HepG2 (cell line): ENCODE measurements around the gene INTS7. TPM values are rescaled to one million over a fixed set of nuclear protein-coding genes. Genes with fewer than 3 reads are reported as not detected.

Experiments
- FOXA1 ChIP-seq, 2 experiments: fragments of 450-650 bp in 1 of 2; sonication (generic) in 1 of 2; formaldehyde crosslinking in 1 of 2; IDR thresholded peaks; 2 replicates each; pipeline versions ENCODE4 v1.4.0 to v1.6.1; 2016 to 2020; ENCODE audit warnings: missing genetic modification reagents in 1 of 2
- HMGA1 ChIP-seq: sonication (generic); formaldehyde crosslinking; conservative IDR thresholded peaks from 2 replicates; pipeline ENCODE4 v1.4.0; 2020; ENCODE audit warnings: missing genetic modification reagents
- HNRNPH1 ChIP-seq: fragments of 200-400 bp; formaldehyde crosslinking; optimal IDR thresholded peaks from 2 replicates; pipeline ENCODE3; 2017; ENCODE audit warnings: mild to moderate bottlenecking, low read depth, low read length
- KLF6 ChIP-seq: IDR thresholded peaks from 2 replicates; pipeline ENCODE4 v1.8.0; 2016; ENCODE audit warnings: missing biosample characterization, missing genetic modification reagents
- MED1 ChIP-seq: sonication (generic); formaldehyde crosslinking; IDR thresholded peaks from 2 replicates; pipeline ENCODE4 v1.4.0; 2020; ENCODE audit warnings: missing genetic modification reagents
- RBAK ChIP-seq: sonication (generic); formaldehyde crosslinking; IDR thresholded peaks from 2 replicates; pipeline ENCODE4 v1.5.1; 2020; ENCODE audit warnings: mild to moderate bottlenecking, missing genetic modification reagents
- SALL1 ChIP-seq: sonication (generic); formaldehyde crosslinking; IDR thresholded peaks from 2 replicates; pipeline ENCODE4 v1.8.0; 2022; ENCODE audit warnings: mild to moderate bottlenecking, missing genetic modification reagents
- SP4 ChIP-seq: sonication (generic); formaldehyde crosslinking; IDR thresholded peaks from 2 replicates; pipeline ENCODE4 v1.8.1; 2023; ENCODE audit warnings: mild to moderate bottlenecking, missing genetic modification reagents
- ZNF10 ChIP-seq: sonication (generic); formaldehyde crosslinking; IDR thresholded peaks from 2 replicates; pipeline ENCODE4 v1.4.0; 2020; ENCODE audit warnings: mild to moderate bottlenecking, low read depth, missing genetic modification reagents, borderline replicate concordance
- ZNF101 ChIP-seq: sonication (generic); formaldehyde crosslinking; IDR thresholded peaks from 2 replicates; pipeline ENCODE4 v1.4.0; 2020; ENCODE audit warnings: mild to moderate bottlenecking, low read depth, missing genetic modification reagents, borderline replicate concordance
- ZNF546 ChIP-seq: sonication (generic); formaldehyde crosslinking; conservative IDR thresholded peaks from 2 replicates; pipeline ENCODE4 v1.8.1; 2023; ENCODE audit warnings: mild to moderate bottlenecking, missing genetic modification reagents
- ZNF570 ChIP-seq: sonication (generic); formaldehyde crosslinking; IDR thresholded peaks from 2 replicates; pipeline ENCODE4 v1.4.0; 2020; ENCODE audit warnings: mild to moderate bottlenecking, missing genetic modification reagents, borderline replicate concordance
- ZNF614 ChIP-seq: IDR thresholded peaks from 2 replicates; pipeline ENCODE4 v1.6.1; 2018; ENCODE audit warnings: missing biosample characterization, missing genetic modification reagents, inconsistent platforms, borderline replicate concordance
- ZNF616 ChIP-seq: sonication (generic); formaldehyde crosslinking; IDR thresholded peaks from 2 replicates; pipeline ENCODE4 v1.5.0; 2020; ENCODE audit warnings: low read depth, mild to moderate bottlenecking, missing genetic modification reagents
- ZNF841 ChIP-seq: sonication (generic); formaldehyde crosslinking; IDR thresholded peaks from 2 replicates; pipeline ENCODE4 v1.8.1; 2023; ENCODE audit warnings: missing genetic modification reagents, borderline replicate concordance
- polyA plus RNA-seq, 8 experiments: library from polyadenylated mRNA; depleted of rRNA in 3 of 8; stranded (reverse) in 7 of 8; unstranded in 1 of 8; fragments of >200 nt; fragmentation: Illumina TruSeq in 4 of 8; extraction: Trizol in 4 of 8; gene quantifications; 2 replicates each; pipeline versions ENCODE4 v1.2.1 to v1.2.3, GENCODE V29; 2011 to 2016; ENCODE audit warnings: low read depth in 4 of 8, missing spikeins in 1 of 8, mixed read lengths in 1 of 8; ENCODE audit not compliant: insufficient read depth in 1 of 8
- total RNA-seq, 5 experiments: library from RNA; depleted of rRNA; stranded (reverse); fragments of >200 nt; fragmentation: Illumina TruSeq; extraction: Trizol; gene quantifications; 2 replicates each; pipeline ENCODE4 v1.2.3, GENCODE V29; 2016; ENCODE audit warnings: low read depth in 1 of 5
- TF ChIP-seq, protein P1 (sequence below): sonication (generic); formaldehyde crosslinking; IDR thresholded peaks from 2 replicates; pipeline ENCODE4 v1.5.1; 2020; ENCODE audit warnings: missing genetic modification reagents, mild to moderate bottlenecking, borderline replicate concordance
- TF ChIP-seq, protein P2 (sequence below): sonication (generic); formaldehyde crosslinking; IDR thresholded peaks from 2 replicates; pipeline ENCODE4 v1.4.0; 2020; ENCODE audit warnings: missing genetic modification reagents, borderline replicate concordance
- TF ChIP-seq, protein P3 (sequence below): sonication (generic); formaldehyde crosslinking; IDR thresholded peaks from 2 replicates; pipeline ENCODE4 v1.9.0; 2022; ENCODE audit warnings: low read depth, missing genetic modification reagents
- TF ChIP-seq, protein P4 (sequence below): sonication (generic); formaldehyde crosslinking; IDR thresholded peaks from 2 replicates; pipeline ENCODE4 v1.4.0; 2020; ENCODE audit warnings: missing genetic modification reagents, borderline replicate concordance

INTS7 gene
- total and polyA plus RNA-seq, 2 of the 13 experiments (the other 11 are each of a cell fraction or from before 2014, with no cell fraction given), result 18.3 to 22.4 TPM

DNA sequence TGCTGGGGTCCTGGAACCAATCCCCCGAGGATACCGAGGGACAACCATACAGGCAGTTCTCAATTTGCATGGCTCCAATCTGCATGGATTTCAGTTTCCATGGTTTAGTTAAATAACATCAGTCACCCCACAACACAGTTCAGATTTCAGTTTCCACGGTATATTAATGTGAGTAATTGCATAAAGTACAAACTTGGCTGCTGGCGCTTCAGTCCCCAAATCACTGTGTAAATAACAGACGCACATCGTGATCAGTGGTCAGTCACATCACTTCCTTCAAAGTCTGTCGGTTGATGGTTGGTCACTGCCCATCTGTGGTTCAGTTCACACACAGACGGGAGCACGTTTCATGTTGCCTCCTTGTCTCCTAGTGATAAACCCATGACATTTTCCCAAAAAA lies 138.4 kb downstream of the INTS7 start (continued):
- TF ChIP-seq, protein P1, sequence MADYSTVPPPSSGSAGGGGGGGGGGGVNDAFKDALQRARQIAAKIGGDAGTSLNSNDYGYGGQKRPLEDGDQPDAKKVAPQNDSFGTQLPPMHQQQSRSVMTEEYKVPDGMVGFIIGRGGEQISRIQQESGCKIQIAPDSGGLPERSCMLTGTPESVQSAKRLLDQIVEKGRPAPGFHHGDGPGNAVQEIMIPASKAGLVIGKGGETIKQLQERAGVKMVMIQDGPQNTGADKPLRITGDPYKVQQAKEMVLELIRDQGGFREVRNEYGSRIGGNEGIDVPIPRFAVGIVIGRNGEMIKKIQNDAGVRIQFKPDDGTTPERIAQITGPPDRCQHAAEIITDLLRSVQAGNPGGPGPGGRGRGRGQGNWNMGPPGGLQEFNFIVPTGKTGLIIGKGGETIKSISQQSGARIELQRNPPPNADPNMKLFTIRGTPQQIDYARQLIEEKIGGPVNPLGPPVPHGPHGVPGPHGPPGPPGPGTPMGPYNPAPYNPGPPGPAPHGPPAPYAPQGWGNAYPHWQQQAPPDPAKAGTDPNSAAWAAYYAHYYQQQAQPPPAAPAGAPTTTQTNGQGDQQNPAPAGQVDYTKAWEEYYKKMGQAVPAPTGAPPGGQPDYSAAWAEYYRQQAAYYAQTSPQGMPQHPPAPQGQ (CRISPR knock-in tag), result no peak
- TF ChIP-seq ZNF570 (CRISPR knock-in tag), result no peak
- TF ChIP-seq, protein P2, sequence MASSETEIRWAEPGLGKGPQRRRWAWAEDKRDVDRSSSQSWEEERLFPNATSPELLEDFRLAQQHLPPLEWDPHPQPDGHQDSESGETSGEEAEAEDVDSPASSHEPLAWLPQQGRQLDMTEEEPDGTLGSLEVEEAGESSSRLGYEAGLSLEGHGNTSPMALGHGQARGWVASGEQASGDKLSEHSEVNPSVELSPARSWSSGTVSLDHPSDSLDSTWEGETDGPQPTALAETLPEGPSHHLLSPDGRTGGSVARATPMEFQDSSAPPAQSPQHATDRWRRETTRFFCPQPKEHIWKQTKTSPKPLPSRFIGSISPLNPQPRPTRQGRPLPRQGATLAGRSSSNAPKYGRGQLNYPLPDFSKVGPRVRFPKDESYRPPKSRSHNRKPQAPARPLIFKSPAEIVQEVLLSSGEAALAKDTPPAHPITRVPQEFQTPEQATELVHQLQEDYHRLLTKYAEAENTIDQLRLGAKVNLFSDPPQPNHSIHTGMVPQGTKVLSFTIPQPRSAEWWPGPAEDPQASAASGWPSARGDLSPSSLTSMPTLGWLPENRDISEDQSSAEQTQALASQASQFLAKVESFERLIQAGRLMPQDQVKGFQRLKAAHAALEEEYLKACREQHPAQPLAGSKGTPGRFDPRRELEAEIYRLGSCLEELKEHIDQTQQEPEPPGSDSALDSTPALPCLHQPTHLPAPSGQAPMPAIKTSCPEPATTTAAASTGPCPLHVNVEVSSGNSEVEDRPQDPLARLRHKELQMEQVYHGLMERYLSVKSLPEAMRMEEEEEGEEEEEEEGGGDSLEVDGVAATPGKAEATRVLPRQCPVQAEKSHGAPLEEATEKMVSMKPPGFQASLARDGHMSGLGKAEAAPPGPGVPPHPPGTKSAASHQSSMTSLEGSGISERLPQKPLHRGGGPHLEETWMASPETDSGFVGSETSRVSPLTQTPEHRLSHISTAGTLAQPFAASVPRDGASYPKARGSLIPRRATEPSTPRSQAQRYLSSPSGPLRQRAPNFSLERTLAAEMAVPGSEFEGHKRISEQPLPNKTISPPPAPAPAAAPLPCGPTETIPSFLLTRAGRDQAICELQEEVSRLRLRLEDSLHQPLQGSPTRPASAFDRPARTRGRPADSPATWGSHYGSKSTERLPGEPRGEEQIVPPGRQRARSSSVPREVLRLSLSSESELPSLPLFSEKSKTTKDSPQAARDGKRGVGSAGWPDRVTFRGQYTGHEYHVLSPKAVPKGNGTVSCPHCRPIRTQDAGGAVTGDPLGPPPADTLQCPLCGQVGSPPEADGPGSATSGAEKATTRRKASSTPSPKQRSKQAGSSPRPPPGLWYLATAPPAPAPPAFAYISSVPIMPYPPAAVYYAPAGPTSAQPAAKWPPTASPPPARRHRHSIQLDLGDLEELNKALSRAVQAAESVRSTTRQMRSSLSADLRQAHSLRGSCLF, result no peak
- TF ChIP-seq SP4 (CRISPR knock-in tag), result no peak
- no peak for TF ChIP-seq ZNF101 (CRISPR knock-in tag)
- TF ChIP-seq MED1 (CRISPR knock-in tag), result peak; percentile 49; the same call in 1 of the 2 replicates
- TF ChIP-seq, protein P3, sequence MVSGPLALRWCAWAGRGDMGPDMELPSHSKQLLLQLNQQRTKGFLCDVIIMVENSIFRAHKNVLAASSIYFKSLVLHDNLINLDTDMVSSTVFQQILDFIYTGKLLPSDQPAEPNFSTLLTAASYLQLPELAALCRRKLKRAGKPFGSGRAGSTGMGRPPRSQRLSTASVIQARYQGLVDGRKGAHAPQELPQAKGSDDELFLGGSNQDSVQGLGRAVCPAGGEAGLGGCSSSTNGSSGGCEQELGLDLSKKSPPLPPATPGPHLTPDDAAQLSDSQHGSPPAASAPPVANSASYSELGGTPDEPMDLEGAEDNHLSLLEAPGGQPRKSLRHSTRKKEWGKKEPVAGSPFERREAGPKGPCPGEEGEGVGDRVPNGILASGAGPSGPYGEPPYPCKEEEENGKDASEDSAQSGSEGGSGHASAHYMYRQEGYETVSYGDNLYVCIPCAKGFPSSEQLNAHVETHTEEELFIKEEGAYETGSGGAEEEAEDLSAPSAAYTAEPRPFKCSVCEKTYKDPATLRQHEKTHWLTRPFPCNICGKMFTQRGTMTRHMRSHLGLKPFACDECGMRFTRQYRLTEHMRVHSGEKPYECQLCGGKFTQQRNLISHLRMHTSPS (CRISPR knock-in tag), result no peak
- TF ChIP-seq, protein P4, sequence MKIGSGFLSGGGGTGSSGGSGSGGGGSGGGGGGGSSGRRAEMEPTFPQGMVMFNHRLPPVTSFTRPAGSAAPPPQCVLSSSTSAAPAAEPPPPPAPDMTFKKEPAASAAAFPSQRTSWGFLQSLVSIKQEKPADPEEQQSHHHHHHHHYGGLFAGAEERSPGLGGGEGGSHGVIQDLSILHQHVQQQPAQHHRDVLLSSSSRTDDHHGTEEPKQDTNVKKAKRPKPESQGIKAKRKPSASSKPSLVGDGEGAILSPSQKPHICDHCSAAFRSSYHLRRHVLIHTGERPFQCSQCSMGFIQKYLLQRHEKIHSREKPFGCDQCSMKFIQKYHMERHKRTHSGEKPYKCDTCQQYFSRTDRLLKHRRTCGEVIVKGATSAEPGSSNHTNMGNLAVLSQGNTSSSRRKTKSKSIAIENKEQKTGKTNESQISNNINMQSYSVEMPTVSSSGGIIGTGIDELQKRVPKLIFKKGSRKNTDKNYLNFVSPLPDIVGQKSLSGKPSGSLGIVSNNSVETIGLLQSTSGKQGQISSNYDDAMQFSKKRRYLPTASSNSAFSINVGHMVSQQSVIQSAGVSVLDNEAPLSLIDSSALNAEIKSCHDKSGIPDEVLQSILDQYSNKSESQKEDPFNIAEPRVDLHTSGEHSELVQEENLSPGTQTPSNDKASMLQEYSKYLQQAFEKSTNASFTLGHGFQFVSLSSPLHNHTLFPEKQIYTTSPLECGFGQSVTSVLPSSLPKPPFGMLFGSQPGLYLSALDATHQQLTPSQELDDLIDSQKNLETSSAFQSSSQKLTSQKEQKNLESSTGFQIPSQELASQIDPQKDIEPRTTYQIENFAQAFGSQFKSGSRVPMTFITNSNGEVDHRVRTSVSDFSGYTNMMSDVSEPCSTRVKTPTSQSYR (CRISPR knock-in tag), result no peak
- TF ChIP-seq ZNF10 (CRISPR knock-in tag), result no peak
- TF ChIP-seq ZNF841, result no peak
- no peak for TF ChIP-seq ZNF546 (CRISPR knock-in tag)
- no peak for TF ChIP-seq FOXA1 (IDR thresholded peaks at IDR 0.05)
- TF ChIP-seq FOXA1 (CRISPR knock-in tag; IDR thresholded peaks at IDR 0.05), result peak; percentile 83
- TF ChIP-seq ZNF614, result no peak
- no peak for TF ChIP-seq RBAK (CRISPR knock-in tag)
- no peak for TF ChIP-seq SALL1
- no peak for TF ChIP-seq KLF6 (CRISPR knock-in tag)
- no peak for TF ChIP-seq HMGA1 (CRISPR knock-in tag)
- no peak for TF ChIP-seq ZNF616 (CRISPR knock-in tag)
- TF ChIP-seq HNRNPH1, result no peak
